ENCODE measurements around the gene MAGI3. TPM values are rescaled to one million over a fixed set of nuclear protein-coding genes. Genes with fewer than 3 reads are reported as not detected.

Gene MAGI3
- total and polyA plus RNA-seq, 2 of the 13 experiments (the other 11 are each of a cell fraction or from before 2014, with no cell fraction given): 4.0 to 11.8 TPM

DNA sequence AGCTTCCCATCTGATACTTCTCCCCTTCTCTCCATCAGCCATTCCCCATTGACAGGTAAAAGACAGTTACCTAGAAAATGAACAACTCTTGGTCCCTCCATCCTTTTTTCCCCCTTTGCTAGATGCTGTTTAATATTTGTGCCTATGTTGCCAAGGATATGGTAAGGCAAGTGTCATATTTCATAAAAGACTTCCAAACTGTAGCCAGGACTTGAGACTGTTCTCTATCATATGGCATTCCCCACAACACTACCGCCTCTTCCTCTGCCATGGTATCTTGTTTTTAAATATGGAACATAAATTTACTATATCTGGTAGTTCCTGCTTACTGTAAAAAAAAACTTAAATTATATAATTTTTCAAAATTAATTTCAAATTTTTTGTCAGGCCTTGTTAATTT is 271.8 kb downstream of the MAGI3 start:
- H3K36me3 ChIP-seq (replicated peaks in 1 of 2; ENCODE audit: control insufficient read depth in 1 of 2, insufficient read depth in 2 of 2, low read length in 2 of 2): peaks cover 2 to 12% of the 10 kb centered on the region in 2 experiments; a peak in 4 of 5 replicates
- H3K79me2 ChIP-seq (ENCODE audit: insufficient read depth, low read length): no peaks in the 10 kb centered on the region
- POLR2A ChIA-PET: no interaction called here
- ATAC-seq (no peak), FAIRE-seq (no peak), DNase-seq (ENCODE audit: low spot score) (no peak)
- no peak overlapping the region for H3K9ac ChIP-seq (ENCODE audit: insufficient read depth, low read depth, low read length)
- no peaks in the 10 kb centered on the region for H3K9me3 ChIP-seq (ENCODE audit: low read length)
- in situ Hi-C loops (cut with HindIII; ENCODE audit: extremely low pct_ligation_motif_present, low pct_unique_long_range_greater_than_20kb) (loop anchor here (25.0 kb wide), 1 partner anchor 175 kb away; no protein-coding TSS in a partner anchor), intact Hi-C loops (cut with micrococcal nuclease; ENCODE audit: unreplicated experiment) (no loop called here)
- 0 out of 2 replicates have a peak, but pooled peaks cover 5% of the 10 kb centered on the region for H3K4me1 ChIP-seq (ENCODE audit: insufficient read depth, low read length)
- H4K20me1 ChIP-seq (ENCODE audit: insufficient read depth, low read length): no peaks in the 10 kb centered on the region
- CTCF ChIA-PET (ENCODE audit: low intra/inter-chr PET ratio, low total read pairs): no interaction called here
- no peak for TF ChIP-seq ZNF614 (CRISPR knock-in tag; IDR thresholded peaks at IDR 0.05; ENCODE audit: borderline replicate concordance)
- TF ChIP-seq HOXA9 (CRISPR knock-in tag; IDR thresholded peaks at IDR 0.05; ENCODE audit: borderline replicate concordance): no peak
- no peak for TF ChIP-seq ZSCAN29 (CRISPR knock-in tag; conservative IDR thresholded peaks at IDR 0.05)
- no peak for TF ChIP-seq PTBP1 (IDR thresholded peaks at IDR 0.05; ENCODE audit: low read depth, low read length, poor library complexity, severe bottlenecking)
- TF ChIP-seq, protein P1, sequence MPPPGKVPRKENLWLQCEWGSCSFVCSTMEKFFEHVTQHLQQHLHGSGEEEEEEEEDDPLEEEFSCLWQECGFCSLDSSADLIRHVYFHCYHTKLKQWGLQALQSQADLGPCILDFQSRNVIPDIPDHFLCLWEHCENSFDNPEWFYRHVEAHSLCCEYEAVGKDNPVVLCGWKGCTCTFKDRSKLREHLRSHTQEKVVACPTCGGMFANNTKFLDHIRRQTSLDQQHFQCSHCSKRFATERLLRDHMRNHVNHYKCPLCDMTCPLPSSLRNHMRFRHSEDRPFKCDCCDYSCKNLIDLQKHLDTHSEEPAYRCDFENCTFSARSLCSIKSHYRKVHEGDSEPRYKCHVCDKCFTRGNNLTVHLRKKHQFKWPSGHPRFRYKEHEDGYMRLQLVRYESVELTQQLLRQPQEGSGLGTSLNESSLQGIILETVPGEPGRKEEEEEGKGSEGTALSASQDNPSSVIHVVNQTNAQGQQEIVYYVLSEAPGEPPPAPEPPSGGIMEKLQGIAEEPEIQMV (CRISPR knock-in tag; IDR thresholded peaks at IDR 0.05; ENCODE audit: low read depth): no peak
- TF ChIP-seq, protein P2, sequence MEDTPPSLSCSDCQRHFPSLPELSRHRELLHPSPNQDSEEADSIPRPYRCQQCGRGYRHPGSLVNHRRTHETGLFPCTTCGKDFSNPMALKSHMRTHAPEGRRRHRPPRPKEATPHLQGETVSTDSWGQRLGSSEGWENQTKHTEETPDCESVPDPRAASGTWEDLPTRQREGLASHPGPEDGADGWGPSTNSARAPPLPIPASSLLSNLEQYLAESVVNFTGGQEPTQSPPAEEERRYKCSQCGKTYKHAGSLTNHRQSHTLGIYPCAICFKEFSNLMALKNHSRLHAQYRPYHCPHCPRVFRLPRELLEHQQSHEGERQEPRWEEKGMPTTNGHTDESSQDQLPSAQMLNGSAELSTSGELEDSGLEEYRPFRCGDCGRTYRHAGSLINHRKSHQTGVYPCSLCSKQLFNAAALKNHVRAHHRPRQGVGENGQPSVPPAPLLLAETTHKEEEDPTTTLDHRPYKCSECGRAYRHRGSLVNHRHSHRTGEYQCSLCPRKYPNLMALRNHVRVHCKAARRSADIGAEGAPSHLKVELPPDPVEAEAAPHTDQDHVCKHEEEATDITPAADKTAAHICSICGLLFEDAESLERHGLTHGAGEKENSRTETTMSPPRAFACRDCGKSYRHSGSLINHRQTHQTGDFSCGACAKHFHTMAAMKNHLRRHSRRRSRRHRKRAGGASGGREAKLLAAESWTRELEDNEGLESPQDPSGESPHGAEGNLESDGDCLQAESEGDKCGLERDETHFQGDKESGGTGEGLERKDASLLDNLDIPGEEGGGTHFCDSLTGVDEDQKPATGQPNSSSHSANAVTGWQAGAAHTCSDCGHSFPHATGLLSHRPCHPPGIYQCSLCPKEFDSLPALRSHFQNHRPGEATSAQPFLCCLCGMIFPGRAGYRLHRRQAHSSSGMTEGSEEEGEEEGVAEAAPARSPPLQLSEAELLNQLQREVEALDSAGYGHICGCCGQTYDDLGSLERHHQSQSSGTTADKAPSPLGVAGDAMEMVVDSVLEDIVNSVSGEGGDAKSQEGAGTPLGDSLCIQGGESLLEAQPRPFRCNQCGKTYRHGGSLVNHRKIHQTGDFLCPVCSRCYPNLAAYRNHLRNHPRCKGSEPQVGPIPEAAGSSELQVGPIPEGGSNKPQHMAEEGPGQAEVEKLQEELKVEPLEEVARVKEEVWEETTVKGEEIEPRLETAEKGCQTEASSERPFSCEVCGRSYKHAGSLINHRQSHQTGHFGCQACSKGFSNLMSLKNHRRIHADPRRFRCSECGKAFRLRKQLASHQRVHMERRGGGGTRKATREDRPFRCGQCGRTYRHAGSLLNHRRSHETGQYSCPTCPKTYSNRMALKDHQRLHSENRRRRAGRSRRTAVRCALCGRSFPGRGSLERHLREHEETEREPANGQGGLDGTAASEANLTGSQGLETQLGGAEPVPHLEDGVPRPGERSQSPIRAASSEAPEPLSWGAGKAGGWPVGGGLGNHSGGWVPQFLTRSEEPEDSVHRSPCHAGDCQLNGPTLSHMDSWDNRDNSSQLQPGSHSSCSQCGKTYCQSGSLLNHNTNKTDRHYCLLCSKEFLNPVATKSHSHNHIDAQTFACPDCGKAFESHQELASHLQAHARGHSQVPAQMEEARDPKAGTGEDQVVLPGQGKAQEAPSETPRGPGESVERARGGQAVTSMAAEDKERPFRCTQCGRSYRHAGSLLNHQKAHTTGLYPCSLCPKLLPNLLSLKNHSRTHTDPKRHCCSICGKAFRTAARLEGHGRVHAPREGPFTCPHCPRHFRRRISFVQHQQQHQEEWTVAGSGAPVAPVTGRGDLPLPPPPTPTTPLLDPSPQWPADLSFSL (CRISPR knock-in tag; IDR thresholded peaks at IDR 0.05): no peak
- no peak for TF ChIP-seq SPEN (CRISPR knock-in tag; IDR thresholded peaks at IDR 0.05; ENCODE audit: low read depth)
- no peak for TF ChIP-seq JARID2 (CRISPR knock-in tag; IDR thresholded peaks at IDR 0.05; ENCODE audit: insufficient replicate concordance)
- no peak for TF ChIP-seq MTF2 (CRISPR knock-in tag; IDR thresholded peaks at IDR 0.05; ENCODE audit: borderline replicate concordance)
- TF ChIP-seq ZNF343 (CRISPR knock-in tag; IDR thresholded peaks at IDR 0.05): no peak
- WGBS (ENCODE audit: low lambda C conversion rate): 97% methylated on average over 1 of the region's 1 CpG
- no peak overlapping the region for H3K27ac ChIP-seq (ENCODE audit: extremely low read length, insufficient read depth, low read length)
- H3K27me3 ChIP-seq (ENCODE audit: control insufficient read depth in 1 of 2, insufficient read depth in 2 of 2, low read length in 2 of 2): no peaks in the 10 kb centered on the region
- no peak overlapping the region for H3K4me3 ChIP-seq (replicated peaks in 1 of 3; ENCODE audit: insufficient read depth in 1 of 3, low read depth in 2 of 3, low read length in 3 of 3)
- no TSS peak for BruUV-seq (replicated peaks)
- H3K4me2 ChIP-seq (ENCODE audit: low read depth, low read length): no peak overlapping the region
- H2AFZ ChIP-seq (ENCODE audit: low read length): no peak overlapping the region
